T-helper 1 cell (primary cell): ENCODE measurements around the gene CASP12.
"Not testable (repeated sequence)": the region's sequence is repeated elsewhere in the genome, so short reads cannot be mapped to it uniquely, and the experiment has no call there.

ENCODE experiments used
- DNase-seq, 5 donors: peaks; one replicate each; pipeline ENCODE4 v3.0.0-alpha.2; 2012 to 2020
- total RNA-seq, 4 donors: gene quantifications; one replicate each; lab custom pipeline; 2026; lab: John Stamatoyannopoulos, UW

CASP12 gene
- total RNA-seq = 0 to 0.59 (median 0.50) reads per million in 4 donors

DNA sequence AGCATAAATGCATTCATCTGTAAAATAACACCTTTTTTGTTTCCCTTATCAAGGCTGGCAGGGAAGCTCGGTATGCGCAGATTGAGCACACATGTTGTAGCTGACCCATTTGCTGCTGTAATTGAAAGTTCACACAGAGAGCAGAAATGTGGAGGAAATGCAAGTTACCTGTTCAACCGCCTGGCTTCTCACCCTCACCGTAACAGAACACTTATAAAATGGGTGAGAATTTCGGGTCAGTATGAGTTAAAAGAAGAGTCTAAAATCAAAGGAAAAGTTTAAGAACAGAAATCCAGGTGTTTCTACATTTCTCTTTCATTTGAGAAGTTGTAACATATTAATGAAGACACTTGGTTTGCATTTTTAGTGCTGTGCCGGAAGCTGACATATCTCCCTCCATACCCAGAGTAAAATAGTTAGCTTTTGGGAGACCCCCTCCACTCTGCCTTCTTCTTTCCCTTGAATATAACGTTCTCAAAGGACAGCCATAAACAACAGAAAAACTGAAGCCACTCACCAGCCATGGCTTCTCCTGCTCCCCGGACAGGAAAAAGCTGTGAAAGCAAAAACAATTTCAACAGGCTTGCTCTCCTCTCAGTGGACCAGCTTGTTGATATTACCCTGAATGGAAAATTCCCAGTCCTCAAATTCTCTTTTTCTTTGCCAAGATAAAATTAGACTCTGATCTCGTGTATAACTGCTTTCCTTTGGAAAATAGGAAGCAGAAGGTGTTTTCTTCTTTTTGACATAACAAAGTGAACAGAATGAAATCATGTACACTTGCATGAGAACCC lies at the start of gene CASP12:
TSS of gene CASP12 (minus strand) at position 570 of the 794 bp plus-strand sequence.
- peak in 1 of 5 donors; percentile 35 for DNase-seq

DNA sequence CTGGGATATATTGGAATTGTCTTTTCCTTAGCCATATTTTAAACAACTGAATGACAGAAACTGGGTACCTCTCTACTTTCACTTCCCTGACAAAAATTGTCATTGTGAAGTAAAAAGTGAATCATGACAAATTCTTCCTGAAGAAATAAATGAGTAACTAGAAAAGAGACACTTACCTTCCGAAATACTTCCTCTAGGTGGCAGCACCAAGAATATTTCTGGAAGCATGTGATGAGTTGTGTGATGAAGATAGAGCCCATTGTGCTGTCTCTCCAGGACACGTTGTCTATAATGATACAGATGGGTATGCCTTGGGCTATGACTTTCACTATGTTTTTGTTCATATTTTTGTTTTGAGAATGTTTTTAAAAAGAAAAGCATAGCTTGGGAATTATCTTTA lies 48.6 kb upstream of the CASP12 start:
- DNase-seq = peak in 1 of 5 donors; percentile 52

DNA sequence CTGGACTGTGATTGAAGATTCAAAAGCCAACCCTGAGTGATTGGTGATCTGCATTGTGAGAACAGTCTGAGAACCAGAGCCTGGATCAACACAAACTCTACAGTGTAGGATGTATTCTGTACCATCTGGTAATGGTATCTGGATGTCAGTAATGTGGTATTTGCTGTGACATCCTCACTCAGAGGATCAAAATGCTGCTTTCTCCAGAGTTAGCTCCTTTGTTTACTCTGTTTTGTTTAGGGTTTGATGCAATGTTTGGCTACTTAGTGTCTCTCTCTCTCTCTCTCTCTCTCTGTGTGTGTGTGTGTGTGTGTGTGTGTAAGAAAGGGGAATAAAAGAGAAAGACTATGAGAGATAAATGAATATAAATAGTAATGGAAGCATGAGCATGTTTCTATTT lies 45.8 kb upstream of the CASP12 start:
- DNase-seq = no peak

DNA sequence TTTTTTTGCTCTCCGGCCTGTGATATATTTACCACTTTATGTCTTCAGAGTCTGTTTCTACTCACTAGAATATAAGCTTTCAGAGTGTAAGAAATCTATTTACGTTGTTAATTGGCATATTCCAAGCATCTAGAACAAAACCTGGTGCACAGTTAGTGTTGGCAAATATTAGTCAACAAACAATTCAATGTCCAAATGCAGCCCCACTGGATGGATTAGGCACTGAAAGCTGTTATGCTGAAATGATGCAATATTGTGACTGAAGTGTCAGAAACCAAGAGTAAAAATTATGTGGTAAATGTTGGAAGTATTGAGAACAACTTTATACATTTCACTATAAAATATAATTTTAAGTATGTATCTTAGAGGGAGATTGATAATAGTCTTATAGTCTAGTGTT lies 45.3 kb upstream of the CASP12 start:
- DNase-seq = no peak

DNA sequence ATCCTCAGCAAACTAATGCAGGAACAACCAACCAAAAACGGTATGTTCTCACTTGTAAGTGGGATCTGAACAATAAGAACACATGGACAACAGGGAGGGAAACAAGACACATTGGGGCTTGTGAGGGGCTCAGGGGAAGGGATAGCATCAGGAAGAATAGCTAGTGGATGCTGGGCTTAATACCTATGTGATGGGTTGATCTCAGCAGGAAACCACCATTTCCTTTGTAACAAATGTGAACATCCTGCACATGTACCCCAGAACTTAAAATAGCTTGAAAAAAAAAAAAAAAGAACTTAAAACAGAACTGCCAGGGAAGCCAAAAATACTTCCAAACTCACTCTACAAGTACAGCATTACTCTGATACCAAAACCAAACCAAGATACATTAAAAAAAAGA lies 36.3 kb upstream of the CASP12 start:
- DNase-seq = peak in 1 of 5 donors; percentile 25

DNA sequence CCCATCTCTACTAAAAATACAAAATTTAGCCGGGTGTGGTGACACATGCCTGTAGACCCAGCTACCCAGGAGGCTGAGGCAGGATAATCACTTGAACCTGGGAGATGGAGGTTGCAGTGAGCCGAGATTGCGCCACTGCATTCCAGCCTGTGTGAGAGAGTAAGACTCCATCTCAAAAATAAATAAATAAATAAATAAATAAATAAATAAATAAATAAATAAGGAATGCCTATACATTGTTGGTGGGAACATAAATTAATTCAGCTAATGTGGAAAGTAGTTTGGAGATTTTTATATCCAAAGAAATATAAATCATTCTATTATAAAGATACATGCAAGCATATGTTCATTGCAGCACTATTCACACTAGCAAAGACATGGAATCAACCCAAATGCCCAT lies 35.8 kb upstream of the CASP12 start:
- not testable (repeated sequence) for DNase-seq

DNA sequence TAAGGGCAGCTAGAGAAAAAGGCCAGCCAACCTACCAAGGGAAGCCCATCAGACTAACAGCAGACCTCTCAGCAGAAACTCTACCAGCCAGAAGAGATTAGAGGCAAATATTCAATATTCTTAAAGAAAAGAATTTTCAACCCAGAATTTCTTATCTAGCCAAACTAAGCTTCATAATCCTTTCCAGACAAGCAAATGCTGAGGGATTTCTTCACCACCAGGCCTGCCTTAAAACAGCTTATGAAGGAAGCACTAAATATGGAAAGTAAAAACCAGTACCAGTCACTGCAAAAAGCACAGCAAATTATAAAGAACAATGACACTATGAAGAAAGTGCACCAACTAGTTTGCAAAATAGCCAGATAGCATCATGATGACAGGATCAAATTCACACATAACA lies 30.6 kb upstream of the CASP12 start:
- no peak for DNase-seq

DNA sequence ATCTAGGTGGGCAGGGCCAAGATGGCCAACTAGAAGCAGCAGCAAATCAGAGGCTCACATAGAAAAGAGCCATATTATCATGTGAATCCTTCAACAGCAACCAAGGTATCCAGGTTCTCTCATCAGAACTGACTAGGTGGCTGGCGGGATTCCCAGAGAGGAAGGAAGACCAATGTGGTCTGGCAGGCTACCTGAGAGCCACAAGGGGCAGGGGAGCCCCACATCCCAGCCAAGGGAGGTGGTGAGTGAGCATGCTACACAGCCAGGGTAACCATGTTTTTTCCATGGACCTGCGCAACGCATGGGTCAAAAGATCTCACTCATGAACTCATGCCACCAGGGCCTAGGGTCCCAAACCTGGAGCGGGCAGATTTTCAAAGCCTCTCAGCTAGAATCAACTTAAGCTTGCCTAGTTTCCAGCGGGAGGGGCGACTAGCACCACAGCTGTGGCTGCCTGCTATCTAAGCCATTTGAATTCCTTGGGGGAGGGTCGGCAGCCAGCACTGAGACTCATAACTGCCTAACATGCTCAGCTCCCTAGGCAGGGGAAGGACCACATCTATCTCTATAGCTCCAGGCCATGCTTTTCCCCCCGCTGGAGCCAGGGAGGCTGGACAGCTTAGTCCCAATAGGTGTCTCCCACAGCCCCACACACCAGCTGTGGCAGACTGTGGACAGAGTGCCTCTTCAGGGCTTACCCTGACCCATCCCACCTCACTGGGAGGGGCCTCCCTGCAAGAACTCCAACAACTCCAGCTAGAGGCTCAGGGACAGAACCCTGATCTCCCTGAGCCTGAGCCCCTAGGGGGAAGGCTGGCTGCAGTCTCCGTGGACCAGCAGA lies 28.7 kb upstream of the CASP12 start:
- DNase-seq = no peak

DNA sequence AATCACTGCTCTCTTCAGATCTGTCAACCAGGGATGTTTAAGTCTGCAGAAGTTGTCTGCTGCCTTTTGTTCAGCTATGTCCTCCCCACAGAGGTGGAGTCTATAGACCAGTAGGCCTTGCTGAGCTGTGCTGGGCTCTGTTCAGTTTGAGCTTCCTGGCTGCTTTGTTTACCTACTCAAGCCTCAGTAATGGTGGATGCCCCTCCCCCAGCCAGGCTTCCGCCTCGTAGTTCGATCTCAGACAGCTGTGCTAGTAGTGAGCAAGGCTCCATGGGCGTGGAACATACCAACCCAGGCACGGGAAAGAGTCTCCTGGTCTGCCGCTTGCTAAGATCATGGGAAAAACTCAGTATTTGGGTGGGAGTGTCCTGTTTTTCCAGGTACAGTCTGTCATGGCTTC lies 27.6 kb upstream of the CASP12 start:
- DNase-seq = no peak

DNA sequence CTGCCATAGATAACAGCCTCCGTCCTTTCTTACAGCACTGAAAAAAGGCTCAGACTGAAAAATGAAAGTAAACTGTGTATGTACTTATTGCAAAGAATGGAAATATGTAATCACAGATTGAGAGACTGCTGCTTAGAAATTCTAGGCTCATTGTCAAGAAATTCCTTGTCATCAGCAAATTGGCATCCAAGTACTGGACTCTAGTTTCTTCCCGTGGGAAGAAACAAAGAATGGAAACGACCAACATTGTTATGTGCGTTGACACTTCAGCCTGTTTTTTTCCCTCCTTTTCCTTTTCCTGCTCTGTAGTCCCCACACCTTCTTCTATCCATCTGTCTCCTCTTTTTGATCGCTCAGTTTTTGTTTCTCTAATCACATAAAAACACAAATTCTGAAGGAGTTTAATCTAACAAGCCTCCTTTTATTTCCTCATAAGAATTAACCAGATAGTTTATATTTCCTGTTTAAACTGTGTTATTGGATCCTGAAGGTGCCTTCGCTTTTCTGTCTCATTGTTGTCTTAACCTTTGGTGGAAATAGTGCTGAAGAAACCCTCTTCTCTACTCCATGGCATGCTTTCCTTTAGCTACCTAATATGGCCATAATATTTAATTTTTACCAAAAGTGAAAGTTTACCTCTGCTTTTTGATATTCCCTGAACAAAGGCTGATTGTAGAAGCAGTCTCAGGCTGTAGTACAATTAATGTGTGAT lies 20.0 kb upstream of the CASP12 start:
- peak in 1 of 5 donors; percentile 55 for DNase-seq

DNA sequence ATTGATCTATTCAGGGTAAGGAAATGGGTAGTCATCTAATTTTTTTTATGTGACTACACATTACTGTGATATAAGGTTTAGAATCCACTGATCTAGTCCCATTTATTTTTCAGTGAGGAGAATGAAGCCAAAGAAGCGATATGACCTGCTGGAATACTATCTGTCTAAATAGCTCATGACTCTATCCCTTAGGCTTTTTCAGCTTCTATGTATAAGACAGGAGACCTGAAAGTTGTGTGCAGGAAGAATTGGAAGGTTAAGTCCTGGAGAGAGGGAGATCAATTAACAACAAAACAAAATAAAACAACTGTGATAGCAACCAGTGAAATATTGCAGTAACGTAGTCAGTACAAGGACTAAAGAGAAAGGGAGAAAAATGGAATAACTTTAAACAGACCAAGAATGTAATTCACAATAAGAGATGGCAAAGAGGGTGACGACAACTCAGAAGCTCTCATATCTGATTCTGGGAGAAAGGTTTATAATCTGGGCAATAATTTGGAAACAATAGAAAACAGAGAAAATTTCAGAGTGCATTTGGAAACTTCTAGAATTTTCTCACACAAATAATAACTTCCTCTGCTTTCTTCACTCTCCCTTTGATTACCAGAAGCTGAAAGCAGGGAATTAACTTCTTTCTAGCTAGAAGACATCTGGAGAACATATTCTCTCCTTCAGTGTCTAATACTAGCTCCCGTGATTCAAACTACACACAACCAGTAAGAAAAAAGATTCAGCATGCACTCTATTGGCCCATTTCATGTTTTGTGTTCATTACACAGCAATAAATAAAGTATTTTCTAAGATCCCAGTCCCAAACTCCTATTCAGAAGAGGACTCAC lies 19.2 kb upstream of the CASP12 start:
- DNase-seq = no peak

DNA sequence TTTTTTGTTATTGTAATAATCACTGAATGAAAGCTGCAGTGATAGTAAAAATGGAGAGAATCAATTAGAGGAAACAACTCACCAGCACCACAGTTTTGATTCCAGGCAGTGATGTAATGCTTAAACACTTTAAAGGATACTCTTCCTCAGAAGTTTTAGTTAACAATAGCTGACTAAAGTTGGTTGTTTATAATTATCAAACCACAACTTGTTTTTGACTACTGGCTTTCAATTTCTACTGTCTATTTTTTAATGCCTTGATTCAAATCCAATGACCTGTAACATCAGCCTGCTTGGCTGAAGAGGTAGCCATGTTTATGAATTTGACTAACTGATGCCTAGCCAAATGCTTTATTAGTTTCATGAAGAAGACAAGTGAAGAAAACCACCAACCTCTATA lies 18.2 kb upstream of the CASP12 start:
- peak in 1 of 5 donors; percentile 3 for DNase-seq

DNA sequence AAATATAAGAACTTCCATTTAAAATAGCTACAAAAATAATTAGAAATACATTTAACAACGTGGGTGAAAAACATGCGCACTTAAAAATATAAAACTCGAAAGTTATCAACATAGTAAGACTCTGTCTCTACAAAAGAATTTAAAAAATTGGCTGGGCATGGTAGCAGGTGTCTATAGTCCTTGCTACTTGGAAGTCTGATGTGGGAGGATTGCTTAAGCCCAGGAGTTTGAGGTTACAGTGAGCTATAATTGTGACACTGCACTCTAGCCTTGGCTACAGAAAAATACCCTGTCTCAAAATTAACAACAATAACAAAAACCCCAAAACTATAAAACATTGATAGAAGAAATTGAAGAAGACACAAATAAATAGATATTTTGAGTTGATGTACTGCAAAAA lies 13.8 kb upstream of the CASP12 start:
- no peak for DNase-seq

DNA sequence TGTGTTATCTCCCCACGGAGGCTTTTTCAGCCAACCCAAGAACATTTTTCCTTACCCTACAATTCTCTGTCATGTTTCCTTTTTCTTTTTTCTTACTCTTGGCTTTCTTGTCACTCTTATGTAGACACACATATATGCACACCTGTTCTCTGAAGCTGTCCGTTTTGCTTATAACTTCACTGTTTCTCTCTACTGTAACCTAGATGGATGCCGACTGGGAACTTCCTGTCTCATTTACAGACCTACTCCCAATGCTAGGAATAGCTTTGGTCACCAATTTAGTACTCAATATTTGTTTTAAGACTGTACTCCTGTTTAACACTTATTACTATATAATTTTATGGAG lies 9.9 kb upstream of the CASP12 start:
- DNase-seq = no peak

DNA sequence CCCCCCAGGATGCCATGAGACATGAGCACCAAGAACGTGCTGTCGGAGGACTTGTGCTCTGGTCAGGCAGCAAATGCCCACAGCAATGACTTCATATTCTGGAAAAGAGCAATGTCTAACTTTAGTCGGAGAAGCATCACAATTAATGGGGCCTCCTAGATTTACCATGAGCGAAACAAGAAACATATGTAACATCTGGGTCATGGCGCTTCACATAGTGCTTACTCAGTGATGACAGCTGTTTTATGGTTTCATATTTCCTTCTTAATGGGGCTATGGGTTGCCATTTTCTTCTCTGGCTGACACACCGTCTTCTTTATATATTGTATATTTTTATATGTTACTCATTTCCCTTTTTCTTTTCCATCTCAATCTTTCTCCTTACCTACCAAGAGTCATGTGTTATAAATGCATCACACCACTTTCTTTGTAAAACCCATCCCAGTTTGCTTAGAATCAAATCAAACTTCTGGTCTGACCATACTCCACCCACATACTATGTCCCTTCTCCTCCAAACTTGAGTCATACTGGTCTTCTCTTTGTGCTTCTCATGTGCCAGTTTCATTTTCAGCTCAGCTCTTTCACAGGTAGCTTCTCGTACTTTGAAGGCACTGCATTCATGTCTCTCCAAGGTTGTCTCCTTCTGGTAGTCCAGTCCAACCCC lies 9.4 kb upstream of the CASP12 start:
- DNase-seq = peak in 1 of 5 donors; percentile 83

DNA sequence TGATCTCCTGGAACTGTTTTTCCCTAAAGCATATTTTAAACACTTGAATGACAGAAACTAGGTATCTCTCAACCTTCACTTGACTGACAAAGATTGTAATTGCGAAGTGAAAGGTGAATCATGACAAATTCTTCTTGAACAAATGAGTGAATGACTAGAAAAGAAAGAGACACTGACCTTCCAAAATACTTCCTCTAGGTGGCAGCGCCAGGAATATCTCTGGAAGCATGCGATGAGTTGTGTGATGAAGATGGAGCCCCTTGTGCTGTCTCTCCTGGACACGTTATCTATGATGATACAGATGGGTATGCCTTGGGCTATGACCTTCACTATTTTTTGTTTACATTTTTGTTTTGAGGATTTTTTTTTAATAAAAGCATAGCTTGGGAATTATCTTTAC lies 7.0 kb upstream of the CASP12 start:
- no peak for DNase-seq

DNA sequence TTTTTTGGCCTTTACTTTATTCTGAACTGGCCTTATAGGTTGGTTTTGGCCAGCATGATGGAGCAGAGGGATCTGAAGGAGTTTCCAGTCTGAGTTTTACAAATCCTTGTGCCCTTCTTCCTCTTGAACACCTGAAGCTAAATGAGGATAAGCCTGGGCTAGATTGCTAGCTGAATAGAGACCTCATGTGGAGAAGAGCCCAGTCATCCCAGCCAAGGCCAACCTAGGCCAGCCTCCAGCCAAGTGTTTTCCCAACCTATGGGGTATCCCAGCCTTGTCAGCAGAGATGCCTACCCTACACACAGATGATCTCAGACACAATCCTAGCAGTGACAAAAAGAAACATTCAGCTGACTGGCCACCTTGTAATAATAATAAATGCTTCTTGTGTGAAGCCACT lies 966 bp upstream of the CASP12 start:
- DNase-seq = no peak

DNA sequence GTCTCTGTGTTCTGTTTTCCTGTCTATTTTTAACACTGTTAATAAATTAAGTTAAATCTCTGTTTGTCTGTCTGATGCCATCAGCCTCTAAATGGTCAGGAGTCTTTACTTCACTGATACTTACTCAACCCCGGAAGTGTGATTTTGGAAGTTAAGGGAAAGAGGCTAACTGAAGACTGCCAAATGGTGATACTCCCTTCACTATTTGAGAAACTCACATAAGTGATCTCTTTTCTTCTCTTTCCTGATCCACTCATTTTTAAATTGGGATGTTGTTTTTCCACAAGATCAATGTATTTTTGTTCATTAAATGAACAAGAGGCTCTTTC lies 389 bp upstream of the CASP12 start:
- DNase-seq = no peak

DNA sequence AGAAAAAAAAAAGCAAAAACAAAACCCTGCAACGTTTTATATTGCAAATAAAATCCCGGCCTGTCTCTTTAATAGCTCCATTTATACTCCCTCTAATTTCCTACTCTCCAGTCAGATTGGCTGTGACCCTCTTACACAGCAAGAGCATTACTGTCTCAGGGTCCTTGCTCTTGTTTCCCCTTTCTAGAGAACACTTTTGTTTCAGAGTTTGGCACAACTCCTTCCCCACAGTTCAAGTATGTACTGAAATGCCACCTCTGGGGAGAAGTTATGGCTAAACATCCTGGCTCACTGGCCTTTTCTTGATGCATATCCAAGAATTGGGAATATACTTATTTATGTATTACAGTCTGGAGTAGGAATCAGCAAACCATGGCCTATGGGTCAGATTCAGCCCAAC lies 2.6 kb downstream of the CASP12 start:
- no peak for DNase-seq

DNA sequence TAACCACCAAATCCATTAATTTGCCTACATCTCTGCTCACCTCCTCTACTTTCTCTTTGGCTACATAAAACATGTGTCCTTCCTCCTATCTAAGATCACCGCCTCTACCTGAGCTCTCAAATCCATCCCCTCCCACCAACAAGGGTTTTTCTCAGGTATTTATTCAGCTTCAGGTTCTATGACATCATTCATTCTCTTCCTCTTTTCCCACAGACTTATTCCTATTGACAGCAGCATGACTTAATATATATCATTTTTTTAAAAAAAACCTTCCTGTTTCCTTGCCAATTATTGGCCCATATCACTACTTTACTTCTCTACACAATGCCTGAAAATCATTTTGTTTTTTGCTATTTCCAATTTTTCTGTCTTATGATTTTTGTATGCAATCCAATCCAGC lies 4.4 kb downstream of the CASP12 start:
- DNase-seq = no peak

DNA sequence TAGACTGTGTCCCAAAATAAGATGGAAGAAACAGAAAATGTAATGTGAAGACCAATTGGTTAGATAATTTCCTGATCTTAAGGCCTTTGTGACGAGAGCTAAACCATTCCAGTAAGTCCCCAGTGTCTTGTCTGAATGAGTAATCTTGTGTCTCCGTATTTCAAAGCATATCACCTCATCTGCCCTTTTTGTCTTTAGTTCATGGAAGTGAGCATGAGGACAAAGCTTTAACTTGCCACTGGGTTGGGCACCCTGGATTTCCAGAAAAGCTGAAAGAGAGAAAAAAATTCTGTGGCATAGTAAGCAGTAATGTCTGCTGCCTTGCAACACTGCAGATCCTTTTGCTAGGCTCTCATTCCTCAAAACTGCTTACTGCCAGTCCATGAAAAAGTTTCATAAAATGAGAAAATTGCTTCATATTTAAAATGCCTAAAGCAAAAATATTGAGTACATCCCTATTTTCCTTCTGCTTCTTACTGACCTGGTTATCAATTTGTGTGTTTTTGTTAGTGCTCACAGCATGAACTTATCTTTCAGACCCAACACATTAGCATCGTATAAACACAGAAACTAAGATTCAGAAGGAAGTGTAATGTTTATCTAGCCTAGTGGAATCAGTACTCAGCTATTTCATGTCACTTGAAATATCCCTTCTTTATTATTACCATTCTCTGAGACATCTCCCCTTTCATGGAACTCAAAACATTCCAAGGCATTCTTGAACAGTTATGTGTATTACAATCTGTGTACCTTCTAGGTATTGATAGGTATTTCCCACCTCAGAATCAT lies 5.3 kb downstream of the CASP12 start:
- DNase-seq = no peak
